ENCODE measurements around the gene NYNRIN. TPM values are rescaled to one million over a fixed set of nuclear protein-coding genes. Genes with fewer than 3 reads are reported as not detected.

The NYNRIN gene
- total and polyA plus RNA-seq, 2 of the 8 experiments (the other 6 are each of a cell fraction or from before 2014, with no cell fraction given), result 15.2 to 18.3 TPM

DNA sequence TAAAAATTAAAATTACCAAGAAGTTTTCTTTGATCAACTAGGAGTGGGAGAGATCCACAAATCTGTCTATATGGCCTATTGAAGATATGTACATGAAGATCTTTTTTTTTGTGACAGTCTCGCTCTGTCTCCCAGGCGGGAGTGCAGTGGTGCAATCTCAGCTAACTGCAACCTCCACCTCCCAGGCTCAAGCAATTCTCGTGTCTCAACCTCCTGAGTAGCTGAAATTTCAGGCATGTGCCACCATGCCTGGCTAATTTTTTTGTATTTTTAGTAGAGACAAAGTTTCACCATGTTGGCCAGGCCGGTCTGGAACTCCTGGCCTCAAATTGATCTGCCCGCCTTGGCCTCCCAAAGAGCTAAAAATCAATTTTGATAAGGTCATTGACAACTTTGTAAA lies 35.4 kb upstream of the NYNRIN start:
- H3K36me3 ChIP-seq (ENCODE audit: control insufficient read depth in 2 of 4, insufficient read depth in 4 of 4, low read length in 3 of 4), result no peaks in the 10 kb centered on the region
- DNase-seq (ENCODE audit: low read depth in 1 of 2, low spot score in 2 of 2) (no peak), FAIRE-seq (no peak)
- H3K23ac ChIP-seq (ENCODE audit: insufficient read length), result no peak overlapping the region
- no peaks in the 10 kb centered on the region for H3K79me2 ChIP-seq (ENCODE audit: control insufficient read depth in 1 of 2, insufficient read depth in 2 of 2, low read length in 2 of 2)
- WGBS, 2 experiments (ENCODE audit: extremely low coverage in 1 of 2, insufficient coverage in 1 of 2, insufficient read length in 1 of 2, insufficient replicate concordance in 2 of 2, low coverage in 1 of 2, low lambda C conversion rate in 2 of 2, missing lambda C conversion rate in 1 of 2), result 84% methylated on average over 5 of the region's 5 CpGs; no CpG with 5 or more reads in 1 of the 2 experiments
- H4K5ac ChIP-seq (ENCODE audit: insufficient read length, low read depth, low read length), result no peak overlapping the region
- H3K9me3 ChIP-seq (ENCODE audit: insufficient read depth in 2 of 2, low read depth in 1 of 2, low read length in 1 of 2), result no peaks in the 10 kb centered on the region
- no peak overlapping the region for H2AFZ ChIP-seq (ENCODE audit: low read length)
- no peak overlapping the region for H3K9ac ChIP-seq (replicated peaks in 1 of 4; ENCODE audit: extremely low read depth in 1 of 4, low read depth in 3 of 4, low read length in 3 of 4)
- no peak overlapping the region for H2BK120ac ChIP-seq (replicated peaks; ENCODE audit: low read depth, low read length)
- ChIA-PET POLR2A (ENCODE audit: partially characterized antibody) (interaction anchor here (0.9 to 1.2 kb wide), 3 partner anchors 17 to 74 kb away, joined by 3 read pairs; no protein-coding TSS in a partner anchor), CTCF (ENCODE audit: partially characterized antibody) (interaction anchor here (0.9 to 6.9 kb wide), 8 partner anchors 12 to 73 kb away, joined by 3 to 52 read pairs (median 8); partner anchors contain the start of genes ADCY4, CBLN3 and KHNYN)
- H3K14ac ChIP-seq (ENCODE audit: insufficient read length), result no peak overlapping the region
- H4K20me1 ChIP-seq (replicated peaks in 1 of 2; ENCODE audit: control insufficient read depth in 1 of 2, insufficient read depth in 2 of 2, low read length in 2 of 2), result no peaks in the 10 kb centered on the region
- H4K91ac ChIP-seq (replicated peaks; ENCODE audit: insufficient read length, low read length), result no peak overlapping the region
- H3K27ac ChIP-seq (ENCODE audit: low read depth, low read length), result no peak overlapping the region
- no peak overlapping the region for H3K18ac ChIP-seq (ENCODE audit: extremely low read depth, low read length)
- H3K4me3 ChIP-seq (ENCODE audit: extremely low read depth in 1 of 4, insufficient read depth in 2 of 4, low read depth in 3 of 4, low read length in 4 of 4), result no peak overlapping the region
- no peak overlapping the region for H2AK5ac ChIP-seq (ENCODE audit: low read depth, low read length)
- H3K56ac ChIP-seq (replicated peaks; ENCODE audit: insufficient read length, low read depth, low read length), result no peak overlapping the region
- H3K4me1 ChIP-seq (replicated peaks in 1 of 4; ENCODE audit: control insufficient read depth in 3 of 4, insufficient read depth in 4 of 4, low read length in 3 of 4), result peaks cover 0 to 4% (median 1%) of the 10 kb centered on the region in 4 experiments; a peak in 3 of 7 replicates
- H3K4me2 ChIP-seq (ENCODE audit: insufficient read depth in 1 of 2, low read depth in 2 of 2, low read length in 2 of 2), result no peak overlapping the region
- H4K8ac ChIP-seq (ENCODE audit: extremely low read depth, insufficient read depth, low read length), result no peak overlapping the region
- no peak overlapping the region for H2BK15ac ChIP-seq (ENCODE audit: low read length)
- no peak overlapping the region for H2BK12ac ChIP-seq (ENCODE audit: low read depth, low read length)
- H3K4ac ChIP-seq (replicated peaks; ENCODE audit: insufficient read length, low read depth, low read length), result no peak overlapping the region
- H2BK5ac ChIP-seq (ENCODE audit: low read depth, low read length), result no peak overlapping the region
- peaks cover 0 to 8% (median 2%) of the 10 kb centered on the region in 4 experiments; a peak in 4 of 7 replicates for H3K27me3 ChIP-seq (replicated peaks in 1 of 4; ENCODE audit: control insufficient read depth in 3 of 4, extremely low read depth in 1 of 4, insufficient read depth in 3 of 4, low read length in 3 of 4)
- H3K23me2 ChIP-seq (ENCODE audit: low read depth, low read length), result peaks cover 10% of the 10 kb centered on the region
- no peaks in the 10 kb centered on the region for H3K79me1 ChIP-seq (ENCODE audit: low read depth, low read length)
- no peak overlapping the region for H2BK20ac ChIP-seq (ENCODE audit: low read length)
- no peak for TF ChIP-seq TCF12 (IDR thresholded peaks at IDR 0.05; ENCODE audit: low read depth, low read length)
- no peak for TF ChIP-seq KDM4A (IDR thresholded peaks at IDR 0.05; ENCODE audit: low read depth, low read length, severe bottlenecking)
- no peak for TF ChIP-seq BACH1 (IDR thresholded peaks at IDR 0.05; ENCODE audit: low read length)
- no peak for TF ChIP-seq SP1 (IDR thresholded peaks at IDR 0.05; ENCODE audit: low read depth, low read length)
- no peak for TF ChIP-seq GABPA (IDR thresholded peaks at IDR 0.05; ENCODE audit: borderline replicate concordance, insufficient read depth, low read length)
- no peak for TF ChIP-seq NANOG (IDR thresholded peaks at IDR 0.05; ENCODE audit: insufficient read depth, low read depth, low read length, poor library complexity, severe bottlenecking)

All from H1 (cell line).